Mucosa of gallbladder (tissue), 1 donor: ENCODE measurements around the gene FGR. TPM values are rescaled to one million over a fixed set of nuclear protein-coding genes. Genes with fewer than 3 reads are reported as not detected.
"Not testable (repeated sequence)": the region's sequence is repeated elsewhere in the genome, so short reads cannot be mapped to it uniquely, and the experiment has no call there.

ENCODE experiments used
- DNase-seq: peaks from one replicate; pipeline ENCODE4 v3.0.0-alpha.2; 2020; ENCODE audit warnings: low spot score
- total RNA-seq: library from RNA; stranded (reverse); gene quantifications from one replicate; pipeline ENCODE4 v1.2.1, GENCODE V29; 2021
- donor health status: DM: no; HTN: no; CAD: no.

The FGR gene
- 7.6 TPM for total RNA-seq

DNA sequence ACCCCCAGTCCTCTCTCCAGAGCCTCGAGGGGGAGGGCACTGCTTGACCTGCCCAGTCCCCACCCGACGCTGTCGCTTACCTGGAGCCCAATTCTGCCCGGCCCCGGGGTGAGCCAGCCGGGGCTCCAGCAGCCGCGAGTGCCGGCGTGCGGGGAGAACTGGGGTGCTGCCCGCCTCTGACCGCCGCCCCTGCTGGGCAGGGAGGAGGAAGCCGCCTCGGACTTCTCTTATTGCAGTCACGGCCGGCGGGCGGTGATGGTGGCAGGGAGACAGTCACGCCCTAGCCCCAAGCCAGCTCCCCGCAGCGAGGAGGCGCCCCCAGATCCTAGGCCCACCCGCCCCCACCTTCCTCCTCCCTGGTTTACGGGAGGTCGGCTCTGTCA, at the start of gene FGR:
FGR (minus strand) TSS at position 201 of the 383 bp plus-strand sequence. CDS start 11,269 bp downstream, outside the sequence.
- DNase-seq = no peak

DNA sequence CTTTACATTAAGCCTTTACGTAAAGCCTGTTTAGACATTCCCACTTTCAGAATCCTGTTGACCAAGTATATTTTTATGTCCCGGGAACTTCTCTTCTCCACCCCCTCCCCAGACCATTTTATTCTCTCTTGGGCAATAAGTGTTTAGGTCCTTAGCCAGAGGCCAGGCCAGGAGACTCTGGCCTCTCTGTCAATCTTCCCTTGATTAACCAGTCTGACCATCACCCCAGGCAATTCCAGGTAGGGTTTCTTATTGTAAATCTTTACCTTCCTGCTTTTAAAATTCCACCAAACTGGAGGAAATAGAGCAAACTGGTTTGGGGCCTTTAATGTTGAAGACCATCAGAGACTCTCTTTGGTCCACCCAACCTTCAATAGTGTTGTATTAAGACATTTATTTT, 49.2 kb upstream of the FGR start:
- DNase-seq = no peak

DNA sequence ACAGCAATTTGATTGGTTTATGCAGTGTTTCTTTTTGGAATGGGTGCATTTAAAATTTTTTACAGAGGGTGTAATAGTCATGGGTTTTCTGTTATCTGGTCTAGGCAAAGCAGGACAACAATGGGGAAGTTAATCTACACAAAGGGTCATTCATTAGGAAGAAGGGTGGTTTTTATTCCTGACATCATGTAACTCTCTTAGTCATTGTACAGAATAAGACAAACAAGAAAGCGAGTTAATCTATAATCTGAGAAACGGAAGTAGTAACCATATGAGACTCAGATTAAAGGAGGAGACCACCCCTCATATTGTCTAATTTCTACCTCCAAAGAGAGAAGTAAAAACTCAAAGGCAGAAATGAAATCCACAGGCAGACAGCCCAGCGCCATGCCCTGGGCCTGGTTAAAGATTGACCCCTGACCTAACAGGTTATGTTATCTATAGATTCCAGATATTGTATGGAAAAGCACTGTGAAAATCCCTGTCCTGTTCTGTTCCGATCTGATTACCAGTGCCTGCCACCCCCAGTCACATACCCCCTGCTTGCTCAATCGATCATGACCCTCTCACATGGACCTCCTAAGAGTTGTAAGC, 47.5 kb upstream of the FGR start:
- DNase-seq = no peak

DNA sequence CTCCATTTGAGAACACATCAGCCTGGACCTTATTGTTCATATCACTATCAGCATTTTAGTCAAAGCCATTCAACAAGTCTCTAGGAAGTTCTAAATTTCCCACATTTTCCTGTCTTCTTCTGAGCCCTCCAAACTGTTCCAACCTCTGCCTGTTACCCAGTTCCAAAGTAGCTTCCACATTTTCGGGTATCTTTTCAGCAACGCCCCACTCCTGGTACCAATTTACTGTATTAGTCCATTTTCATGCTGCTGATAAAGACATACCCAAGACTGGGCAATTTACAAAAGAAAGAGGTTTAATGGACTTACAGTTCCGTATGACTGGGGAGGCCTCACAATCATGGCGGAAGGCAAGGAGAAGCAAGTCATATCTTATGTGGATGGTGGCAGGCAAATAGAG, 46.6 kb upstream of the FGR start:
- DNase-seq = not testable (repeated sequence)

DNA sequence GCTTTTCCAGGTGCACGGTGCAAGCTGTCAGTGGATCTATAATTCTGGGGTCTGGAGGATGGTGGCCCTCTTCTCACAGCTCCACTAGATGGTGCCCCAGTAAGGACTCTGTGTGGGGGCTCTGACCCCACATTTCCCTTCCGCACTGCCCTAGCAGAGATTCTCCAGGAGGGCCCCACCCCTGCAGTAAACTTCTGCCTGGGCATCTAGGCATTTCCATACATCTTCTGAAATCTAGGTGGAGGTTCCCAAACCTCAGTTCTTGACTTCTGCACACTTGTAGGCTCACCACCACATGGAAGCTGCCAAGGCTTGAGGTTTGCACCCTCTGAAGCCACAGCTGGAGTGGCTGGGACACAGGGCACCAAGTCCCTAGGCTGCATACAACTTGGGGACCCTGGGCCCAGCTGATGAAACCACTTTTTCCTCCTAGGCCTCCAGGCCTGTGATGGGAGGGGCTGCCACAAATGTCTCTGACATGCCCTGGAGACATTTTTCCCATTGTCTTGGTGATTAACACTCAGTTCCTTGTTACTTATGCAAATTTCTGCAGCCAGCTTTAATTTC, 45.3 kb upstream of the FGR start:
- not testable (repeated sequence) for DNase-seq

DNA sequence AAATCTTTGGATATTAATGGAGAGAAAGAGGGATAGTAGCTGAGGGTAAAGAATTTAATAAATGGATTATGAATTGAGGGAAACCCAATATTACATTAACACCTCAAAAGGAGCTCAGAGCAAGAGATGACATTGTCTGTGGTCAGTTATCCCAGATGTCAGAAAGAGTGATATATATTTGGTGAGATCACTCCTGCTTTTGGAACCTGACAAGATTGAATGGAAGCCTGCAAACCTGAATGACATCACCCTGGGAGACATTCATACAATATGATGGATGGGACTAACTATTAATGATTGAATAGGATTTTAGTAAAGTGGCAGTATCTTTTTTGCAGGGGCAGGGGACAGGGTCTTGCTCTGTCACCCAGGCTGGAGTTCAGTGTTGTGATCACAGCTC, 43.8 kb upstream of the FGR start:
- DNase-seq = no peak

DNA sequence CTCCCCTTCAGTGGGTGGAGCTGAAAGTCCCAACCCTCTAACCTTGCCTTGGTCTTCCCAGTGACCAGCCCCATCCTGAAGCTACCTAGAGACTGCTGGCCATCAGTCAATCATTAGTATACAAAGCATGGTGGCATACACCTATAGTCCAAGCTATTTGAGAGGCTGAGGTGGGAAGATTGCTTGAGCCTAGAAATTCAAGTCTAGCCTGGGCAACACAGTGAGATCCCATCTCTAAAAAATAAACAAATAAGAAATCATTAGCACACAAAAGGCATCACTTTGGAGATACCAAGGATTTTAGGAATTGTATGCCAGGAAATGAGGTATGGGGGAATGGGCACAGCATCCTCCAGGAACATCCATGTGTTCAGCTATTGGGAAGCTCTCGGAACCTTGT, 41.4 kb upstream of the FGR start:
- DNase-seq = no peak

DNA sequence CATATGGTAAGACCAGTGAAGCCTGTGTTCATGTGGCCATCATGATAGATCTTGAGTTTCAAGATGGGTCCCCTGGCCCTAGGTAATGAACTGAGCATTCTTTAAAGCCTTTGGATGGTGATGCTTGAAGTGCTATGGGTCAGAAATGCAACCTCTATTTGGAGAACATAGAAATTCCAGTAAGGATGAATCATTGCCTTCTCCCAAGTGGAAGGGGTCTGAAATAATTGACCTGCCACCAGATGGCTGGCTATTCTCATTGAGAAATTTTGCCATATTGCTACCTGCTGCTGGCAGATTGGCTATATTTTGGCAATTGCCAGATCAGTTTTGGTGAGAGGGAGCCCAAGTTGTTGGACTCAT, 37.7 kb upstream of the FGR start:
- no peak for DNase-seq

DNA sequence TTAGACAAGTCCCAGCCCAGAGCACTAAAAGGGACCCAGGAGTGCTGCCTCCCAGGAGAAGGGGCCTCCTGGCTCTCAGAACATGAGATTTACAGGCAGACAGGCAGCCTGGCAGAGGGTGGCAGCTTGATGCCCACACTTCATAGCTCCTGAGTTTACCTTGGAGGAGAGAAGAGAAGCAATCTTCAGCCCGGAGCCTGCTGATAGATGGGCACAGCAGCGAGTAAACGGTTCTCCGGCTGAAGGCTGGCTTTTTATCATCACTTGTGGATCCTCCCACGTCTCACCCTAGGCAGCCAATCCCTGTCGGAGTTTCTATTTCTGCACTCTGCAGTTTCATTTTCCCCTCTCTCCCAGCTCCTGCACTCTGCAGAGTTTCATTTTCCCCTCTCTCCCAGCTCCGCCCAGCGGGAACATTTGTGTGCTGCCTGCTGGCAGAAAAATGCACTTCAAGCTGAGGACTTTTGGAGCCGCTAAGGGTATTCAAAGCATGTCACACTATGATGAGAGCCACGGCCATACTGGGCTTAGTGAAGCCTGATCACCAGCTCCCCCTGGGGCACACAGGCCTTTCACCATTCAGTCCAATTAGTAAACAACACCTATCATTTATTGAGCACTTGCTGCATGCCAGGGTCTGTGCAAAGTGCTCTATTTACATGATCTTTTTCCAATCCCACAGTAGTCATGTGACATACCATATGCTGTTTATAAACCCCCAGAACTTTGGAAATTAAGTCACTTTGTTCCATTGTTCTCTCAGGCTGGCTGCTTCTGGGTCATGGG, 37.2 kb upstream of the FGR start, which contains the start of gene IFI6:
IFI6 (minus strand) TSS at position 229 of the 786 bp plus-strand sequence. CDS start 2,878 bp downstream, outside the sequence.
- DNase-seq = peak; percentile 91

DNA sequence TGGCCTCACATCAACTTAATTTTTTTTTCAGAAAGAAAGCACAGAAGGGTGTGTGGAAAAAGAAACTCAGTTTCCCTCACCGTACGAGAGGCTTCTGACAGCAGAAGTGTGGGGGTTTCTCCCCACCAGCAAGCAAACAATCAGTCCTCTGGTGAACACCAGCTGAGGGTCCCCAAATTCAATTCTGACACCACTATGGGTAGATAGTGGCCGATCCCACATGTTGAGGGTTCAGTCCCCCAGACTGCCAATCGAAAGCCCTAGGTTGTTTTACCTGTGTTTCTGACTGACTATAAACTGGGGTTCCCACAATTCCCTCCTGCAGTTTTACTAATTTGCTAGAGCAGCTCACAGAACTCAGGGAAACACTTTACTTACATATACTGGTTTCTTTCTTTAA, 34.9 kb upstream of the FGR start:
- no peak for DNase-seq

DNA sequence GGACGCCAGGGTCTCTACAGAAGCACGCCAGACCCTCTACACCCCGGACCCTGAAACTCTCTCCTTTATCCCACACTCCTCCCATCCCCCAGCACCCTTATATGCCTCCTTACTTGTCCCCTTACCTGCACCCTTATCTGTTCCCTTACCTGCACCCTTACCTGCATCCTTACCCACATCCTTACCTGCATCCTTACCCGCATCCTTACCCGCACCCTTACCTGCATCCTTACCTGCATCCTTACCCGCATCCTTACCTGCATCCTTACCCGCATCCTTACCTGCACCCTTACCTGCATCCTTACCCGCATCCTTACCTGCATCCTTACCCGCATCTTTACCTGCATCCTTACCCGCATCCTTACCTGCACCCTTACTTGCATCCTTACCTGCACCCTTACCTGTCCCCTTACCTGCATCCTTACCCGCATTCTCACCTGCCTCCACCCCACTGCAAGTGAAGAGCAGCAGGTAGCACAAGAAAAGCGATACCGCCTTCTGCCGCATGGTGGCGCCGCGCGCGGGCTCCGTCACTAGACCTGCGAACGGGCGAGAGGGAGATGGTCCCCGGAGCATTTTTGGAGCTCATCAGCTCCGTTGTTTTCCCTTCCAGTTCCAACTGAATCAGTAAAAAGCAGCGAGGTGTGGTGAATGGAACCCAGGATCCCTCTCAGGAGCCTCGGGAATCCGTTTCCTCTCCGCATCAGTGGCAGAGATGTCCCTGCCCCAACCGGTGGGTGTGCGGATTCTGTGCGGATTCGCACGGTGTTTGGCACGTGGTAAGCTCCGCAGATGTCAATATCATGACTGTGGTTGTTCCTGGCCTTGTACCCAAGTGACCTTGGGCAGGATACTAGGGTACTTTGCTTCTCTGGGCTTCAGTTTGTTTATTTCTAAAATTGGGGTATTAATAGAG, 34.1 kb upstream of the FGR start:
- DNase-seq = peak; percentile 85

DNA sequence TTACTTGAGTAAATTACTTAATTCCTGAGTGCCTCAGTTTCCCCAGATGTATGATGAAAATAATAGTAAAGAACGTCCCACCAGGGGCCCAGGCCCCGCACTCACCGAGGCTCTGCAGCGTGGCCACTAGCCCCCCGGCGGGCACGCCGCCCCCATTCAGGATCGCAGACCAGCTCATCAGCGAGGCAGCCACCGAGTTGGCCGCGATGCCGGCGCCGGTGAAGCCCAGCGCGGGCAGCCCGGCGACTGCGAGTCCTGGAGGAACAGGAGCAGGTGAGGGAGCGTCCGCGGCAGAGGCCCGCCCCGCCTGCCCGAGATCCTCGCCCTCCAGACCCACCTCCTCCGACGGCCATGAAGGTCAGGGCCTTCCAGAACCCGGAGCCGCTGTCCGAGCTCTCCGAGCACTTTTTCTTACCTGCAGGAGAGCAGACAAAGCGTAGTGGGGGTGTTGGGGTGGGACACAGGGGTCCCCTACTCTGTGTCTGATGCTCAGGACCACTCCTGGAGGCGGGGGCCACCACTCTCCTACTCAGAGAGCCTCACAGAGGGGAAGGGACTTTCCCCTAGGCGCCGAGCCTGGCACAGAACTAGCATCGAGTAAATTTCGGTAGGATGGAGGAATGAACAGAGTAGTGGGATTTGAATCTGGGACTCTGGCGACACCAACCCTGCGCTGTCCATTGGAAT, 33.3 kb upstream of the FGR start:
- no peak for DNase-seq

DNA sequence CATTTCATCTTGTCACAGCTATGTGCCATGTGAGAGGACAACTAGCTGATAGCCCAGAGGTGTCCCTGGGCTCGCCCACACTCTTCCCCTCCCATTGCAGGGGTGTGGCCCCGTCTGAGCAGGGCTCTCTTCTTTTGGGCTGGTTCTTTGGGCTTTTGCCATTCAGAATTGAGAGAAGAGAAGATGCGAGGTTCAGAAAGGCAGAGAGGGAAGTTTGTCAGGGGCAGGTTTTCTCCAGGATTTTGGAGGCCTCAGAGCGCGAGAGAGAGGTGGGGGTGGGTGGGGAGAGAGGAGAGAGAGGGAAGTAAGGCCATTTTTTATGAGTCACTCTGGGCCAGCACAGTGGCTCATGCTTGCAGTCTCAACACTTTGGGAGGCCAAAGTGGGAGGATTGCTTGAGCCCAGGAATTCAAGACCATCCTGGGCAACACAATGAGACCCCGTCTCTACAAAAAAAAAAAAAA, 31.8 kb upstream of the FGR start:
- no peak for DNase-seq

DNA sequence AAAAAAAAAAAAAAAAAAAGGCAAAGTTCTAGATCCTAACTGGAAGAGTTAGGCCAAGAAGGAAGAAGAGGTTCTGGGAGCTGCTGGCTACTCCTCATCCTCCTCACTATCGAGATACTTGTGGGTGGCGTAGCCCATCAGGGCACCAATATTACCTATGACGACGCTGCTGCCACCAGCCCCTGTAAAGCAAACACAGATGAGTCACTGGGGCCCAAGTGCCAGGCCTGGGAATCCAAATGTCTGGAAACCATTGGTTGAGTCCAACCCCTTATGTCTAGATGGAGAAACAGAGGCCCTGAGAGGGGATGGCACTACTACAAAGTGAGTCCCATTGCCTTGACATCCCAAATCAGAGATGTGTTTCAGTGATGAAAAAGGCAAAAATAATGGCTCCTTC, 31.3 kb upstream of the FGR start:
- DNase-seq = no peak

DNA sequence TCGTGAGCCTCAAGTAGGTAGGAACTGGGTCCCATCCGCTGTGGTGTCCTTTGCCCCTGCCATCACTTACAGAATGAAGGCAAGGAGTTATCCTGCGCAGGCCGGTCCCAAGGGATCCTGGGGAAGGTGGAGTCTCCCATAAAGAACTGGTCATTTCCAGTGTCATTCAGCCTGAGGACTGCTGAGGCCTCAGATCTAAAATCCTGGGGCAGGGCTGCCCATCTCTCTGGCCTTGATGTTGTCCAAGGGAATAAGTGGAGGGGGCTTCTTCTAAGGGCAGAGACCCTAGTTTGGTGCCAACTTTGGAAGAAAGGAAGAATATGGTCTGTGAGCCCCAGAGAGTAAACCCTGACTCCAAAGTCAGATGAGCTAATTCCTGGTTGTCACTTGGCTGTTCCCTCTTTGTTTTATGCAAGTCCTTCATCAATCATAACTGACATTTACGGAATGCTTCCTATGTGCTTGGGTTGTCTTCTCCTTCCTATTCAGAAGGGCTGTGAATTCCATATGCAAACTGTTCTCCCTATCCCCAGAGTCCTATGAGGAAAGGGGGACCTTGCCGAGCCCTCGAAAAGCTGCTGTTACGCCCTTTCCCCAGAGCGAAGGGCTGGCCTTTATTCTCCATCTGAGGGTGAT, 30.1 kb upstream of the FGR start:
- DNase-seq = no peak

DNA sequence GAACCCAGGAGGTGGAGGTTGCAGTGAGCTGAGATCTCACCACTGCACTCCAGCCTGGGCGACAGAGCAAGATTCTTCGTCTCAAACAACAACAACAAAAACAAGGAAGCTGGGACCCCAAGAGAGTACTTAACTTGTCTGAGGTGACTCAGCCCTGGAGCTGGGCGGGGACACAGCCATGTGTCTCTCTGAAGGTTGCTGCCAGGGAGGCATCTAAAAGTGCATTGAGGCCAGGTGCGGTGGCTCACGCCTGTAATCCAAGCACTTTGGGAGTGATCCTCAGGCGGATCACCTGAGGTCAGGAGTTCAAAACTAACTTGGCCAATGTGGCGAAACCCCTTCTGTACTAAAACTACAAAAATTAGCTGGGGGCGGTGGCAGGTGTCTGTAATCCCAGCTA, 29.3 kb upstream of the FGR start:
- no peak for DNase-seq

DNA sequence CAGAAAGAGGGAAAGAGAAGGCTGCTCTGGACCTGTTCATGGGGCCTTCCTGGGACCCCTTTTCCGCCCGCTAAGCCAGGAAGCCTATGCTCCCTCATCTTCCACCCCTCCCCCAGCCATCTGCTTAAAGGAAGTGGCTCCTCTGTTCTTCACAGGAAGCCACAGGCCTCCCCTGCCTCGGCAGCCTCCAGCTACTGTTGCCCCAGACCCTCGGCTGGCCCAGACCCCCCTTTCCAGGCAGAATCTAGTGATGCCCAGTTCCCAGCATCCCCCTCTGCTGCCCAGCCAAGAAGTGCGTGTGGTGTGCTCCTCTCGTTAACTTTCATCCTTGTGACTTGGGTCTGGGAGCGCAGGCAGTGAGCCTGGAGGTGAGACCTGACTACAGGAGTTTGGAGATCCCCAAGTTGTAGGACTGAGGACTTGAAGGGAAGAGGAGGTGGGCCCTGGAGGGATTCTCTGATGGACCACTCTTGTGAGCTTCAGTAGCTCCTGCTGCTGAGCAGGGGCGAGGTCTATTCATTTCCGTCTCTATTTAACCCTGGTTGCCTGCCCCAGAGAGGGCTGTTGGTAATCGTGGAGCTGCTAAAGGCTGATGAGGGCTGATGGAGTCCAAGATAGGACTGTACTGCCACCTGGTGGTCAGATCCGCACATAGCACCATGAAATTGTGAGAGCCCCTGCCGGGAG, 27.9 kb upstream of the FGR start:
- DNase-seq = peak; percentile 88

DNA sequence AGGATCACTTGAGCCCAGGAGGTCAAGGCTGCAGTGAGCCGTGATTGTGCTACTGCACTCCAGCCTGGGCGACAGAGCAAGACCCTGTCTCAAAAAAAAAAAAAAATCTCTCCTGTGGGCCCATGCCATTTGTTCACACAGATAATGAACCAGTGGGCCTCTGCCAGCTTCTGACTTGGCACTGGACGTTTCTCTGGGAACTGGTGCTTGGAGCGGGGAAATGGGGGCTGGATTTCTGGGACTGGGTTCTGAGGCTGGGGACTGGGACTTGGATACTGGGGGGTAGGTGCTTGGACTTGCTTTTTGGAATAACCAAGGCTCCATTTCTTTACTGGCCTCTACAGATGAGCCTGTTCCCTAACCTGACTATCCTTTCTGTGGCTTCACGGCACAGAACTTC, 27.3 kb upstream of the FGR start:
- no peak for DNase-seq

DNA sequence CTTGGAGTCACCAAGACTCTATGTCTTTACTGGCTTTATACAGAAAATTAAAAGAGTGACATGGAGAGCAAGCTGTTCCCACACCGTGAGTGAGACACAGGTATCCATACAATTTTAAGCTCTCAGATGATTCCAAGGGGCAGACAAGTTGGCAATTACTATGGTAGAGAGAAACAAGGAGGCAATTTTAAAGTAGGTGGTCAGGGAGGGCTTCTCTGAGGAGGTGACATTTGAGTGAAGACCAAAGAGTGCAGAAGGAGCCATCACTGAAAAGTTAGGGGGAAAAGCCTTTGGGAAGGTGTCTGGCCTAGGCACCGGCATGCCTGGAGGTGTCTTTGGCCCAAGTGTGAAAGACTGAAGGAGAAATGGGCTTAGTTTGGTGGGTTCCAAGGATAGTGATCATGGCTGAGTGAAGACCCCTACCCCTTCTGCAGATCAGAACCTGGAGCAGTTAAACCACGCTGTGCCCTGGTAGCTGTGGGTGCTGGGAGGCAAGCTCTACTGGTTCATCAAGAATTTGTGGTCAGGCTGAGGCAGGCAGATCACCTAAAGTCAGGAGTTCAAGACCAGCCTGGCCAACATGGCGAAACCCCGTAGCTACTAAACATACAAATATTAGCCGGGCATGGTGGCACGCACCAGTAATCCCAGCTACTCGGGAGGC, 26.6 kb upstream of the FGR start:
- DNase-seq = no peak

DNA sequence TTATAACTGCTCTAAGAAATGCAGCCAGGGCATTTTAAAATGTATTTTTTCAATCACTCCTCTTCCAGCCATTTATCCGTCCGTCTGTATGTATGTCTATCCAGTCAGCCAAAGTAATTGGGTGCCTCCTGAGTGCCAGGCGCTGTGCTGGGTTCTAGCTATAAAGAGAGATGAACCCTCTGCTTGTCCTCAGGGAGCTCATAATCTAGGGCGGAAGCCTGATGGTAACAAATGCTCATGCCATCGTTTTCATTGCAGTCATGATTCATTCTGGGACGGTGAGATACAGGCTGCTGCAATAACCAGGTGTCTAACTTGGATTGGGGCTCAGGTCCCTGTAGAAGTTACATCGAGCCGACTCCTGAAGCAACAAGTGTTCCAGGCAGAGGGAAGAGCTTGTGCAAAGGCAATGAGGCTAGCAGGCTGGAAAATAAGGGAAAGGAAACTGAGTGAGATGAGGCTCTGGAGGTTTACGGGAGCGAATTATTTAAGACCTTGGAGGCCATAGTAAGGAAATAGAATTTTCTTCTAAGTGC, 25.4 kb upstream of the FGR start:
- DNase-seq = no peak
